Fibroblast of lung (primary cell): ENCODE measurements around the gene RTN4RL1.

Experiments used
- CTCF ChIP-seq, 2 donors: IDR thresholded peaks in 1 of 2; conservative IDR thresholded peaks in 1 of 2; 1 replicate in 1 of 2; 2 replicates in 1 of 2; pipeline ENCODE4 v1.5.1; 2011 to 2012; ENCODE audit warnings: low read length in 2 of 2, control low read depth in 1 of 2, inconsistent platforms in 1 of 2, low read depth in 1 of 2, mild to moderate bottlenecking in 1 of 2
- EZH2 ChIP-seq: IDR thresholded peaks from 2 replicates; pipeline ENCODE4 v1.5.1; 2012; ENCODE audit warnings: low read length, control low read depth, mild to moderate bottlenecking; ENCODE audit errors: missing control alignments

GRCh38 chr17:1942666-1943435, 82.3 kb downstream of the RTN4RL1 start:
- no peak for TF ChIP-seq CTCF (conservative IDR thresholded peaks at IDR 0.05 in 1 of 2, IDR thresholded peaks at IDR 0.05 in 1 of 2; ENCODE audit: low read depth in 1 of 2, low read length in 2 of 2)
- no peak for TF ChIP-seq EZH2
